Activated CD4-positive, alpha-beta T cell treated with anti-CD3 and anti-CD28 coated beads, Interleukin-2, amount 50 U/mL, for 24 hours (primary cell): ENCODE measurements around the gene PLEKHJ1.
A peak's percentile ranks its signal among the peaks of the same experiment; 100 is the strongest.

Experiments
- DNase-seq, 2 donors: peaks; one replicate each; pipeline ENCODE4 v3.0.0-alpha.2; 2020; ENCODE audit warnings: low read depth in 1 of 2, low spot score in 1 of 2

Gene PLEKHJ1

GRCh38 chr19:2270157-2270422 is 34.0 kb upstream of the PLEKHJ1 start:
- DNase-seq = no peak

- peak; percentile 97 to 99 for DNase-seq
Measured at GRCh38 chr19:2269244-2270156, 33.4 kb upstream of the PLEKHJ1 start.

GRCh38 chr19:2268861-2269243 is 32.7 kb upstream of the PLEKHJ1 start:
- no peak for DNase-seq

GRCh38 chr19:2268480-2268830 is 32.3 kb upstream of the PLEKHJ1 start:
- no peak for DNase-seq

GRCh38 chr19:2266183-2266993 is 30.3 kb upstream of the PLEKHJ1 start:
- no peak for DNase-seq

GRCh38 chr19:2261438-2262172 is 25.5 kb upstream of the PLEKHJ1 start:
- DNase-seq = peak in 1 of 2 donors; percentile 33

- DNase-seq = no peak
Measured at GRCh38 chr19:2260341-2260805, 24.2 kb upstream of the PLEKHJ1 start.

- no peak for DNase-seq
Measured at GRCh38 chr19:2259336-2259735, 23.2 kb upstream of the PLEKHJ1 start.

GRCh38 chr19:2255982-2256685 is 20.0 kb upstream of the PLEKHJ1 start, which contains the start of gene JSRP1:
TSS of gene JSRP1 (minus strand) at chr19:2256417. CDS start at chr19:2255314, 1,103 bp downstream.
- DNase-seq = no peak

GRCh38 chr19:2255112-2255845 is 19.1 kb upstream of the PLEKHJ1 start:
- DNase-seq = no peak

GRCh38 chr19:2254064-2254872 is 18.1 kb upstream of the PLEKHJ1 start:
- no peak for DNase-seq

GRCh38 chr19:2253106-2254063 is 17.3 kb upstream of the PLEKHJ1 start:
- no peak for DNase-seq

GRCh38 chr19:2252797-2253105 is 16.6 kb upstream of the PLEKHJ1 start:
- DNase-seq = no peak

- DNase-seq = no peak
Measured at GRCh38 chr19:2252055-2252796, 16.1 kb upstream of the PLEKHJ1 start.

GRCh38 chr19:2251106-2252054 is 15.3 kb upstream of the PLEKHJ1 start:
- DNase-seq = no peak

GRCh38 chr19:2250766-2251105 is 14.6 kb upstream of the PLEKHJ1 start:
- DNase-seq = no peak
